CD4-positive, CD25-positive, alpha-beta regulatory T cell (primary cell): Measurements from ENCODE around the gene OR10A2. TPM values are rescaled to one million over a fixed set of nuclear protein-coding genes. Genes with fewer than 3 reads are reported as not detected.
"Not testable (repeated sequence)": the region's sequence is repeated elsewhere in the genome, so short reads cannot be mapped to it uniquely, and the experiment has no call there.

Source experiments
- ATAC-seq, 2 donors: fragments of 150-1000 bp; cut with Tn5 transposase; one replicate each; pipeline ENCODE4 v1.10.0; 2021; ENCODE audit warnings: low read depth in 2 of 2, moderate number of reproducible peaks in 2 of 2, moderate library complexity in 1 of 2
- DNase-seq, 3 donors: peaks; one replicate each; pipeline versions ENCODE4 v3.0.0 to v3.0.0-alpha.2; 2012 to 2022; ENCODE audit warnings: mixed read lengths in 1 of 3
- H3K27ac ChIP-seq: one replicate; pipeline ENCODE4 v1.7.0; 2013; ENCODE audit warnings: mild to moderate bottlenecking, low read length; ENCODE audit not compliant: insufficient read depth, poor library complexity, severe bottlenecking
- H3K27me3 ChIP-seq: one replicate; pipeline ENCODE4 v1.7.0; 2013; ENCODE audit warnings: low read length; ENCODE audit not compliant: control insufficient read depth, insufficient read depth
- H3K36me3 ChIP-seq: one replicate; pipeline ENCODE4 v1.7.0; 2013; ENCODE audit warnings: mild to moderate bottlenecking, low read length, moderate library complexity; ENCODE audit not compliant: control insufficient read depth, insufficient read depth
- H3K4me1 ChIP-seq: 2 replicates; pipeline ENCODE4 v1.7.0; 2013; ENCODE audit warnings: mild to moderate bottlenecking, low read length; ENCODE audit not compliant: insufficient read depth, control insufficient read depth, poor library complexity, severe bottlenecking
- H3K4me3 ChIP-seq: one replicate; pipeline ENCODE4 v1.7.0; 2013; ENCODE audit warnings: low read depth, mild to moderate bottlenecking, low read length, moderate library complexity
- H3K9me3 ChIP-seq, 2 experiments: 1 replicate in 1 of 2; 2 replicates in 1 of 2; pipeline ENCODE4 v1.7.0; 2013; ENCODE audit warnings: low read length in 2 of 2, mild to moderate bottlenecking in 1 of 2, moderate library complexity in 1 of 2; ENCODE audit not compliant: control insufficient read depth in 2 of 2
- H3K27ac Mint-ChIP-seq, 3 donors: one replicate each; pipeline ENCODE4 v1.8.0; 2020 to 2022; ENCODE audit warnings: mild to moderate bottlenecking in 3 of 3, mixed read lengths in 3 of 3, moderate library complexity in 2 of 3
- H3K27me3 Mint-ChIP-seq: one replicate; pipeline ENCODE4 v1.8.0; 2022; ENCODE audit warnings: mild to moderate bottlenecking, mixed read lengths
- H3K36me3 Mint-ChIP-seq: one replicate; pipeline ENCODE4 v1.8.0; 2020; ENCODE audit warnings: mixed read lengths
- H3K4me1 Mint-ChIP-seq, 4 donors: one replicate each; pipeline ENCODE4 v1.8.0; 2020 to 2022; ENCODE audit warnings: mixed read lengths in 4 of 4, mild to moderate bottlenecking in 1 of 4
- H3K4me3 Mint-ChIP-seq, 4 donors: one replicate each; pipeline ENCODE4 v1.8.0; 2020 to 2022; ENCODE audit warnings: mild to moderate bottlenecking in 4 of 4, mixed read lengths in 4 of 4, moderate library complexity in 3 of 4
- H3K9me3 Mint-ChIP-seq, 7 donors: one replicate each; pipeline ENCODE4 v1.8.0; 2020 to 2022; ENCODE audit warnings: mixed read lengths in 7 of 7, mild to moderate bottlenecking in 3 of 7, moderate library complexity in 2 of 7
- polyA plus RNA-seq, 4 donors: library from polyadenylated mRNA; unstranded; fragments of 300-500 nt; fragmentation: Illumina TruSeq; gene quantifications; one replicate each; pipeline ENCODE4 v1.2.3, GENCODE V29; 2021
- total RNA-seq: library from RNA; stranded (reverse); gene quantifications from one replicate; pipeline ENCODE4 v1.2.3, GENCODE V29; 2022

The OR10A2 gene
- total and polyA plus RNA-seq, 5 donors from 2014 or later, result not detected

DNA sequence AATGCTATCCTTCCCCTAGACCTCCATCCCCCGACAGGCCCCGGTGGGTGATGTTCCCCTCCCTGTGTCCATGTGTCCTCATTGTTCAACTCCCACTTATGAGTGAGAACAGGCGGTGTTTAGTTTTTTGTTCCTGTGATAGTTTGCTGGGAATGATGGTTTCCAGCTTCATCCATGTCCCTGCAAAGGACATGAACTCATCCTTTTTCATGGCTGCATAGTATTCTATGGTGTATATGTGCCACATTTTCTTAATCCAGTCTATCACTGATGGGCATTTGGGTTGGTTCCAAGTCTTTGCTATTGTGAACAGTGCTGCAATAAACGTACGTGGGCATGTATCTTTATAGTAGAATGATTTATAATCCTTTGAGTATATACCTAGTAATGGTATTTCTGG, 24.9 kb downstream of the OR10A2 start:
- Mint-ChIP-seq H3K9me3 (peaks cover 0 to 10% (median 0%) of the 10 kb centered on the region in 7 donors), H3K27me3 (peaks cover 11% of the 10 kb centered on the region)
- not testable (repeated sequence) for H3K27me3 ChIP-seq, H3K27ac Mint-ChIP-seq, H3K9me3 ChIP-seq, H3K4me1 Mint-ChIP-seq, H3K27ac ChIP-seq, DNase-seq, H3K4me3 ChIP-seq, H3K36me3 ChIP-seq, H3K4me1 ChIP-seq, H3K36me3 Mint-ChIP-seq, H3K4me3 Mint-ChIP-seq, ATAC-seq

DNA sequence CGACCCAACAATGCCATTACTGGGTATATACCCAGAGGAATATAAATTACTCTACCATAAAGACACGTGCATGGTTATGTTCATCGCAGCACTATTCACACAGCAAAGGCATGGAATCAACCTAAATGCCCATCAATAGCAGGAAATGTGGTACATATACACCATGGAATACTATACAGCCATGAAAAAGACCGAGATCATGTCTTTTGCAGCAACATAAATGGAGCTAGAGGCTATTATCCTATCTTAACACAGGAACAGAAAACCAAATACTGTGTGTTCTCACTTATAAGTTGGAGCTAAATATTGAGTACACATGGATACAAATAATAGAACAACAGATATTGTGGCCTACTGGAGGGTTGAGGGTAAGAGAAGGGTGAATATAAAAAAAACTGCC, 26.0 kb downstream of the OR10A2 start:
- no peak for ATAC-seq
- Mint-ChIP-seq H3K4me3 (no peak overlapping the region), H3K27me3 (peaks cover 11% of the 10 kb centered on the region), H3K4me1 (no peaks in the 10 kb centered on the region), H3K27ac (no peak overlapping the region), H3K9me3 (peaks cover 0 to 10% (median 0%) of the 10 kb centered on the region in 7 donors), H3K36me3 (no peaks in the 10 kb centered on the region)
- Histone ChIP-seq H3K27ac (no peak overlapping the region), H3K27me3 (peaks cover 6% of the 10 kb centered on the region), H3K9me3 (no peaks in the 10 kb centered on the region), H3K4me3 (no peak overlapping the region), H3K4me1 (no peaks in the 10 kb centered on the region), H3K36me3 (no peaks in the 10 kb centered on the region)
- DNase-seq, result no peak

DNA sequence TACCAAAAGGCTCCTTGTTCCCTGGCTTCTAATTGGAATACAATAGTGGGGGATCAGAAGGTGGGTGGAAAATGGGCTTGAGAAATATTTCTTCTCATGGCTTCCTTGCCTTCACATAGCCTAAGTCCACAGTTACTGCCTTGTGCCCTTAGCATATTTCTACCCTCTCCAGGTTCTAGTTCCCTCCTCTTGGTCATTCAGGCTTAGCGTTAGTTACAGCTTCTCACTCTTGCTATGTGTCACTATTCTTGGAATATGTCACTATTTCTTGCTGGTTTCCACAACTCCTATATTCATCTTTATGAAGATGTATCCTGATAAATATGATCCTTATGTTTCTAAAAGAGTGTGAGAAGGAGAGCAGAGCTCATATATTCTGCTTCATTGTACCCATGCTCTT, 27.0 kb downstream of the OR10A2 start:
- Histone ChIP-seq H3K27ac (no peak overlapping the region), H3K4me3 (no peak overlapping the region), H3K36me3 (no peaks in the 10 kb centered on the region), H3K4me1 (no peaks in the 10 kb centered on the region), H3K9me3 (no peaks in the 10 kb centered on the region), H3K27me3 (peaks cover 6% of the 10 kb centered on the region)
- H3K9me3 Mint-ChIP-seq, result peaks cover 0 to 10% (median 0%) of the 10 kb centered on the region in 7 donors
- no peak overlapping the region for H3K27ac Mint-ChIP-seq
- H3K4me1 Mint-ChIP-seq, result no peaks in the 10 kb centered on the region
- ATAC-seq (no peak), DNase-seq (no peak)
- H3K4me3 Mint-ChIP-seq, result no peak overlapping the region
- H3K36me3 Mint-ChIP-seq, result no peaks in the 10 kb centered on the region
- H3K27me3 Mint-ChIP-seq, result peaks cover 8% of the 10 kb centered on the region

DNA sequence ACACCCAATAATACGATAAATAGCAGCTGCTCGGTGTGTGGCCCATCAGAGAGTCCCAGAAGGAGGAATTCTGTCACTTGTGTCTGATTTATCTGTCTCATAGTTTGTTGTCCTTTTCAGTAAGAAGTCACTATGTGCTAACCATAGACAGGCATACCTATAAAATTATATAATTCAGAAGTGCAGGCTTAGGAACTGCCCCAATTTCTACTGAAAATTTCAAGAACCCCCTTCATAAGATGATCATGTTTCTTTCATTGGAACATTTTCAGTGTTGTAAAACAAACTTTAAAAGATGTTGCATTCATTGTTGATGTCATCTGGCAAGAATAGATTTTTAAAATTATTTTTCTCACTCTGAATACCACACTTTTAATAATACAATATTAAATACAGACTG, 29.5 kb downstream of the OR10A2 start, which contains the start of gene OR2D2:
TSS of gene OR2D2 (minus strand) at position 101 of the 400 bp plus-strand sequence. CDS start at position 101, 0 bp downstream.
- Mint-ChIP-seq H3K27me3 (peaks cover 6% of the 10 kb centered on the region), H3K9me3 (peaks cover 0 to 5% (median 0%) of the 10 kb centered on the region in 7 donors), H3K36me3 (no peaks in the 10 kb centered on the region), H3K4me3 (no peak within 1 kb of the TSS), H3K4me1 (no peaks in the 10 kb centered on the region), H3K27ac (no peak within 1 kb of the TSS)
- Histone ChIP-seq H3K27me3 (peaks cover 6% of the 10 kb centered on the region), H3K9me3 (no peaks in the 10 kb centered on the region), H3K36me3 (no peaks in the 10 kb centered on the region), H3K4me3 (no peak within 1 kb of the TSS), H3K4me1 (no peaks in the 10 kb centered on the region), H3K27ac (no peak within 1 kb of the TSS)
- DNase-seq, result no peak
- ATAC-seq, result no peak

DNA sequence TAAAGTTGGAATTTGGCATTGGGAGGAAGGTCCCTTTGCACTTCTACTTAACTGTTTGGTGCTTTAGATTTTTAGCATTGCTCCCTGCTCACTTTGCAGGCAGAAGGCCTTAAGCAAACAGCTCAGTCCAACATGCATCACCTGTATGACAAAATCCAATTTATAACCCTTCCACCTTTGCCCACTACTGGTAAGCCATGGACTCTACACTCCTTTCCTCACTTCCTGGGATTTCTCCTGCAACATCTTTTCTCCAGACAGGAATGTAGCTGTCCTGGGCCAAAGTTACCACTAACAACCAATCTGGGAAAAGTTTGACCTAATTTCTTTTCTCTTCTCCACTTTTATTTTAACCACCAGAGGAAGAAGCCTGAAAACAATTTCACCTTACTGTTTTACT, 31.2 kb downstream of the OR10A2 start:
- Histone ChIP-seq H3K27me3 (peaks cover 6% of the 10 kb centered on the region), H3K9me3 (no peaks in the 10 kb centered on the region), H3K36me3 (no peaks in the 10 kb centered on the region), H3K27ac (no peak overlapping the region), H3K4me3 (no peak overlapping the region), H3K4me1 (no peaks in the 10 kb centered on the region)
- no peaks in the 10 kb centered on the region for H3K4me1 Mint-ChIP-seq
- H3K36me3 Mint-ChIP-seq, result no peaks in the 10 kb centered on the region
- no peak overlapping the region for H3K27ac Mint-ChIP-seq
- H3K27me3 Mint-ChIP-seq, result peaks cover 6% of the 10 kb centered on the region
- no peak for DNase-seq
- no peak overlapping the region for H3K4me3 Mint-ChIP-seq
- no peak for ATAC-seq
- peaks cover 0 to 4% (median 0%) of the 10 kb centered on the region in 7 donors for H3K9me3 Mint-ChIP-seq

DNA sequence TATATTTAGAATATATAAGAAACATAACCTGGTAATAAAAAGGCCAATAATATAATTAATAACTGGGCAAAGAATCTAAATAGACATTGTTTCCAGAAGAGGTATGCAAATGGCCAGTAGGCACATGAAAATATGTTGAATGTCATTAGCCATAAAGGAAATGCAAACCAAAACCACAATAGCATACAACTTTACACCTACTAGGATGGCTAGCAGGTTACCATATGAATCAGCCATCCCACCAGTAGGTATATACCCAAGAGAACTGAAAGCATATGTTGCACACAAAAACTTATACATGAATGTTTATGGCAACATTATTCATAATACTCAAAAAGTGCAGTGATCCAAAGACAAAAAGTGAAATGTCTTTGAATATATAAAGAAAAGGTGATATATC, 32.2 kb downstream of the OR10A2 start:
- Mint-ChIP-seq H3K36me3 (no peaks in the 10 kb centered on the region), H3K27ac (no peak overlapping the region), H3K4me3 (no peak overlapping the region), H3K27me3 (peaks cover 6% of the 10 kb centered on the region), H3K9me3 (peaks cover 0 to 2% (median 0%) of the 10 kb centered on the region in 7 donors), H3K4me1 (no peaks in the 10 kb centered on the region)
- no peak for ATAC-seq
- Histone ChIP-seq H3K36me3 (no peaks in the 10 kb centered on the region), H3K9me3 (no peaks in the 10 kb centered on the region), H3K27me3 (peaks cover 6% of the 10 kb centered on the region), H3K4me3 (no peak overlapping the region), H3K4me1 (no peaks in the 10 kb centered on the region), H3K27ac (no peak overlapping the region)
- DNase-seq, result no peak

DNA sequence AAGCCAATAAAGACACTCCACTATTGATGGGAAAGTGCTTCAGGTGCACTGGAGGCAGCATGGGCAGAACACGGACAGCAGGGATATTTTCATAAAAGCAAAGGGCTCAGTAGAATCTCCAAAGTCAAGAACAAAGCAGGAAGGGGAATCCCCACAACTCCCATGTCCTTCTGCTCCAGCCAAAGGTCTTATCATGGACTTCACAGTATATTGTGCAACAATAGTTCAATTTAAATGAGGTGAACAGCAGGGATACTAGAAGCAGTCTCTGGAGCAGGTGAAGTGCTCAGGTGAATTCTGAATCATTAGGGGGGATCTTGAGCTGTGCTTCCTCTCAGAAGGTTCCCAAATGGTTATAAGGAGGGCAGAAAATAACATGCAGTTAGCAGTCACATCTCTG, 36.1 kb downstream of the OR10A2 start:
- H3K4me3 ChIP-seq, result no peak overlapping the region
- no peaks in the 10 kb centered on the region for H3K36me3 ChIP-seq
- no peak for ATAC-seq
- Mint-ChIP-seq H3K36me3 (no peaks in the 10 kb centered on the region), H3K4me1 (no peaks in the 10 kb centered on the region), H3K9me3 (peaks cover 0 to 6% (median 0%) of the 10 kb centered on the region in 7 donors), H3K4me3 (no peak overlapping the region), H3K27me3 (peaks cover 19% of the 10 kb centered on the region), H3K27ac (no peak overlapping the region)
- no peaks in the 10 kb centered on the region for H3K4me1 ChIP-seq
- H3K27ac ChIP-seq, result no peak overlapping the region
- no peak for DNase-seq
- H3K9me3 ChIP-seq, result no peaks in the 10 kb centered on the region
- H3K27me3 ChIP-seq, result no peaks in the 10 kb centered on the region

DNA sequence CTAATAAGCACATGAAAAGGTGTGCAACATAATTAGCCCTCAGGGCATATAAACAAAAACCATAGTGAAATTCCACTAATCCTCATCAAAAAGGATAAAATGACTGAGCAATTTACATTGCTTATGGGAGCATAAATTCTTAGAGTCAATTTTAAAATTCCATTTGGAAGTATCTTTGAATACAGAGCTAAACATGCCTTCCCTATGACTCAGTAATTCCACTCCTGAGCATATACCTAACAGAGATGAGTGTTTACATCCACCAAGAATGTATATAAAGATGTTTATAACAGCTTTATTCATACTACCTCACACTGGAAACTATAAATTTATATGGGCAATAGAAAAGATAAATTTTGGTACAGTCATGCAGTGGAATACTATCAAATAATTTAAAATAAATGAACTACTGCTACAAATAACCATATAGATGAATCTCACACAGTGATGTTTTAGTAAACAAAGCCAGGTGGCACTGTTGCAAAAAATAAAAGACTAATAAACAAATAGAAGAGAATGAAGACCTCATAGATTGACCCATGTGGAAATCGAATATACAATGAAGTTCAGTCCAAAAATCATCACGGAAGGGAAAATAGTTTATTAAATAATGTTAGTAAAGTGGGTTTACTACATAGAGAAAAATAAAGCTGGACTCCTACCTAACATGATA, 37.6 kb downstream of the OR10A2 start:
- Histone ChIP-seq H3K4me3 (no peak overlapping the region), H3K27ac (no peak overlapping the region), H3K9me3 (no peaks in the 10 kb centered on the region), H3K4me1 (no peaks in the 10 kb centered on the region), H3K36me3 (no peaks in the 10 kb centered on the region), H3K27me3 (no peaks in the 10 kb centered on the region)
- ATAC-seq (no peak), DNase-seq (no peak)
- Mint-ChIP-seq H3K27ac (no peak overlapping the region), H3K4me1 (no peaks in the 10 kb centered on the region), H3K36me3 (no peaks in the 10 kb centered on the region), H3K4me3 (no peak overlapping the region), H3K9me3 (peaks cover 0 to 4% (median 0%) of the 10 kb centered on the region in 7 donors), H3K27me3 (peaks cover 19% of the 10 kb centered on the region)
